G401 (cell line): Measurements from ENCODE around the gene PDE3A. TPM values are rescaled to one million over a fixed set of nuclear protein-coding genes. Genes with fewer than 3 reads are reported as not detected.

ENCODE experiments used
- DNase-seq: peaks from one replicate; pipeline ENCODE4 v3.0.0-alpha.2; 2015; ENCODE audit warnings: low spot score
- in situ Hi-C: cut with HindIII; loops from 2 replicates; pipeline ENCODE4 v1.10.0; 2016; ENCODE audit warnings: low sequenced_read_pairs, mixed read lengths
- total RNA-seq: library from RNA; depleted of rRNA; stranded (reverse); fragments of >200 nt; shearing (Covaris generic); gene quantifications from 2 replicates; pipeline ENCODE4 v1.2.3, GENCODE V29; 2014

The PDE3A gene
- total RNA-seq, 1 experiment from 2014 or later, result not detected

- in situ Hi-C loops, result no loop called here
- DNase-seq, result peak; percentile 42
Measured at GRCh38 chr12:20477255-20477654, 108.9 kb downstream of the PDE3A start.

GRCh38 chr12:20477672-20478071, 109.3 kb downstream of the PDE3A start:
- DNase-seq, result peak; percentile 53
- in situ Hi-C loops, result no loop called here

GRCh38 chr12:20482491-20483054, 114.2 kb downstream of the PDE3A start:
- in situ Hi-C loops, result no loop called here

GRCh38 chr12:20483776-20484175, 115.4 kb downstream of the PDE3A start:
- DNase-seq, result no peak
- in situ Hi-C loops, result no loop called here

More at GRCh38 chr12:20482491-20483054, 114.2 kb downstream of the PDE3A start:
- DNase-seq, result no peak

- DNase-seq, result no peak
- in situ Hi-C loops, result no loop called here
Measured at GRCh38 chr12:20486233-20486632, 117.9 kb downstream of the PDE3A start.

GRCh38 chr12:20487519-20487918, 119.2 kb downstream of the PDE3A start:
- no peak for DNase-seq
- in situ Hi-C loops, result no loop called here

GRCh38 chr12:20489645-20490044, 121.3 kb downstream of the PDE3A start:
- DNase-seq, result no peak
- in situ Hi-C loops, result no loop called here

- in situ Hi-C loops, result no loop called here
- DNase-seq, result no peak
Measured at GRCh38 chr12:20490213-20490612, 121.9 kb downstream of the PDE3A start.

GRCh38 chr12:20491290-20491689, 123.0 kb downstream of the PDE3A start:
- in situ Hi-C loops, result no loop called here
- DNase-seq, result no peak

GRCh38 chr12:20492251-20492760, 124.0 kb downstream of the PDE3A start:
- in situ Hi-C loops, result no loop called here
- no peak for DNase-seq

- in situ Hi-C loops, result no loop called here
- DNase-seq, result no peak
Measured at GRCh38 chr12:20493934-20494333, 125.6 kb downstream of the PDE3A start.

- in situ Hi-C loops, result no loop called here
- DNase-seq, result no peak
Measured at GRCh38 chr12:20494851-20495250, 126.5 kb downstream of the PDE3A start.

- in situ Hi-C loops, result no loop called here
- no peak for DNase-seq
Measured at GRCh38 chr12:20495997-20496396, 127.7 kb downstream of the PDE3A start.

GRCh38 chr12:20497707-20498106, 129.4 kb downstream of the PDE3A start:
- no peak for DNase-seq
- in situ Hi-C loops, result no loop called here

GRCh38 chr12:20501958-20502357, 133.6 kb downstream of the PDE3A start:
- DNase-seq, result no peak
- in situ Hi-C loops, result no loop called here

GRCh38 chr12:20503858-20504257, 135.5 kb downstream of the PDE3A start:
- DNase-seq, result no peak
- in situ Hi-C loops, result no loop called here

GRCh38 chr12:20505056-20505455, 136.7 kb downstream of the PDE3A start:
- in situ Hi-C loops, result no loop called here
- no peak for DNase-seq

GRCh38 chr12:20507056-20507455, 138.7 kb downstream of the PDE3A start:
- in situ Hi-C loops, result no loop called here
- no peak for DNase-seq

GRCh38 chr12:20507711-20508110, 139.4 kb downstream of the PDE3A start:
- DNase-seq, result peak; percentile 28
- in situ Hi-C loops, result no loop called here

- DNase-seq, result no peak
- in situ Hi-C loops, result no loop called here
Measured at GRCh38 chr12:20508359-20508758, 140.0 kb downstream of the PDE3A start.

- DNase-seq, result no peak
- in situ Hi-C loops, result no loop called here
Measured at GRCh38 chr12:20508962-20509361, 140.6 kb downstream of the PDE3A start.
